Measurements from ENCODE around the gene CEP63.

Gene CEP63

DNA sequence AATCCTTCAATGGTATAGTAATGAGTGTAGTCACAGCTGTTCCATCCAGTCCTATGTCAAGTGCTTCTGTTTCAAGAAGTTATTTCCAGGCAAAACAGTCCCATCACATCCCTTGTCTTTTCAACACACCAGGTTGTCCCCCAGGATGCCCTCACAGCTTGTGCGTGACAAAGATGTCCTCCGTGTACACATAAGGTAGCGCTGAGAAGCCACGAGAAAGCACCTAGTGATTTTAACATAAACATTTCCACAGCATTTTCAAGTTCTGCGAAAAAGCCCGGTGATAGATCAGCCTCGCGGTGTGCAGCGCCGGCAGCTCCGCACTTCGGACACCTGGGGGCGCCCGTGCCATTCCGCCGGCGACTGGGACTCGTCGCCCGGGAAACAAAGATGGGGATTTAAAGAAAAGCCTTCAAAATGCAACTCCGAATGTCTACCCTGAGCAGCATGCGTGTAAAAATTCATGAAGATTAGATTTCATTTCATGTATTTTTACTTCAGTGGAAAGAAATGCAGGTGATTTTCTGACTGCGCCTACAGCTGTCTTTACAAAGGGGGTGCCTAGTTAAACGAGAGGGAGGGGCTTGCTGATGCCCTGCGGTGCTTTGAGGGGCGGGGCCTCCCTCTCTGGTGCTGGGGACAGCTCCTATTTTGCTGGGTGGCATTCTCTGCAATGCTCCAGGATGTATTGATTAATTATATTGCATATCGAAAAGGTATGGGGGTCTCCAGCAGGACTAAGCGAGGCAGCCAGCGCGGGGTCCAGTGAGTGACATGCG lies 115.0 kb downstream of the CEP63 start:
- ChIA-PET CTCF (interaction anchor here (0.5 to 1.9 kb wide), 30 partner anchors 10 to 1315 kb away, joined by 3 to 18 read pairs (median 4); partner anchors contain the start of gene EPHB1), POLR2A (ENCODE audit: low non-redundant PET) (no interaction called here)
- TF ChIP-seq CTCF (conservative IDR thresholded peaks at IDR 0.05; ENCODE audit: low read depth): peak; percentile 98
- H3K27ac ChIP-seq: no peak overlapping the region
- DNase-seq (ENCODE audit: low spot score): peak; percentile 78

DNA sequence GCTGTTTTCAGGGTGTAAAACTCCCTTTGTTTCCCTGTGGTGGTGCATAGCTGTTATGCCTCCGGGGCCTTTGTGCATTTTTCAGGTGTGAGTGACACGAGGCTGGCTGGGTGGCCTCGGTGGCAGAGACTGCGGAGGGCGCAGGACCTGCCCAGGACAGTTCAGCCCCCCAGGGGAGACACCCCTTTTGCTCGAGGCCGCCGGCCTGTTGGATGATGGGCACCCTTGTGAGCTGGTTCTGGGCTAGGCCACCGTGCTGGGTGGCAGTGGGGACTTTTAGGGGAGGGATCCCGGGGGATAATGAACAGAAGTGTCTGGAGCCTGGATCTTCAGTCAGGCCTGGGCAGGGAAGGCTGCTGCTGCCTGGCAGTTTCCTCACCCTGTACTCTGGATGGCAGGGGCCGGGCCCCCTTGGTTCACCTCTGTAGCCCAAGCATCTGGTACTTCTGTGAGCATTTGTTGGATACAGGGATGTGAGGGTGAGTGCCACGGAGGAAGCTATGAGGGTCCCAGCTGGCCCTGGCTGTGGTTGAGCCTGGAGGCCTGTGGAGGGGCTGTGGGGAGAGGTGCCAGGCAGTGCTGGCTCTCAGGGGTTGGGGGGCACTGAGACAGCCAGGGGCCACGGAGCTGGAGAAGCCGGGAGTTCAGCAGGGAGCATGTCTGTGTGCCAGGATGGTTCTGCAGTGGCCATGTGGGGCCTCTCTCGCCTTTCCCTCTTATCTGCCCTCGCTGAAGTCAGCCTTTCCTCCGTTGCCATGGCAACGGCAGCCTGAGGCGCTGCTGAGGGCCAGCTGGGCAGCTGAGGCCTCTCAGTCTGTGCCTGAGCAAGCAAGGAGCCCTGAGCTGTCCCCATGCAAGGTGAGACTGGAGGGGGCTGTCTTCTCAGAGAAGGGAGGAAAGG lies 115.9 kb downstream of the CEP63 start:
- TF ChIP-seq CTCF (conservative IDR thresholded peaks at IDR 0.05; ENCODE audit: low read depth): no peak
- POLR2A ChIA-PET (ENCODE audit: low non-redundant PET): no interaction called here
- no peak for DNase-seq (ENCODE audit: low spot score)
- no peak overlapping the region for H3K27ac ChIP-seq
- CTCF ChIA-PET: interaction anchor here (0.6 to 1.9 kb wide), 12 partner anchors 10 to 1313 kb away, joined by 3 to 18 read pairs (median 4); partner anchors contain the start of gene EPHB1

DNA sequence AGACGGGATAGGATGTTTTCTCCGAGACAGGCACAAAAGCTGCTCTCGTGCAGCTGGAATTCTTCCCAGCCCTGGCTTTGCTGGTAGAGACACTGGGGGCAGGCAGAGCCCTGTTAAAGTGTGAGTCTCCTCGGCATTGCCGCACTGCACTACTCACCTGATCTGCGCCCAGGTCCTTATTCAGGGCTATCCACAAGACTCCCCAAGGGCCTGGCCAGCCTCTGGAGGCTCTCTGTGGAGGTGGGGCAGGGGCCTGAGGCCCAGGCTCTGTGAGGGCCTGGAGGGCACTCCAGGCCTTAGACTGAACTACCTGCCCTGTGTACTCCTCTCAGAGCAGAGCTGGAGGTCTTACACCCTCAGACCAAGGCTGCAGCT lies 116.6 kb downstream of the CEP63 start:
- POLR2A ChIA-PET (ENCODE audit: low non-redundant PET): no interaction called here
- H3K27ac ChIP-seq: no peak overlapping the region
- CTCF ChIA-PET: interaction anchor here (0.6 to 1.0 kb wide), 4 partner anchors 11 to 192 kb away, joined by 3 to 5 read pairs (median 3); partner anchors contain the start of gene EPHB1
- no peak for TF ChIP-seq CTCF (conservative IDR thresholded peaks at IDR 0.05; ENCODE audit: low read depth)
- no peak for DNase-seq (ENCODE audit: low spot score)

GRCh38 chr3:134603480-134603879 lies 117.6 kb downstream of the CEP63 start:
- POLR2A ChIA-PET (ENCODE audit: low non-redundant PET): no interaction called here

DNA sequence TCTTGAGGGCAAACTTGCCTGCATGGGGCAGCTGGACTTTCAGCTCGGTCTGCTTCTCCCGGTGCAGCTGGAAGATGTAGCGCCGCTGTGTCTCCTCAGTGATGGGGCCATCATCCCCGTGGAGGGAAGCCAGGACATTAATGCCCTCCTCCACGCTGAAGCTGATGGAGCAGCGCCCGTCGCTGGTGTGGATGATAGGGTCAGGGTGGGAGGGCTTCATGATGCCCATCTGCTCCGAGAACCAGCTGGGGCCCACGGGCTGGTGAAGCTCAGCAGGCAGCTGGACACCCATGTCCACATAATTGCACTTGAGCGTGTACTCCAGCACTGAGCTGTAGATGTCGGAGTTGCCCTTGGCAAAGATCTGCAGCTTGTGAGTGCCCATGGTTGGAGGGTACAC lies 118.1 kb downstream of the CEP63 start:
- ChIA-PET POLR2A (ENCODE audit: low non-redundant PET) (no interaction called here), CTCF (no interaction called here)
- no peak for DNase-seq (ENCODE audit: low spot score)
- no peak for TF ChIP-seq CTCF (conservative IDR thresholded peaks at IDR 0.05; ENCODE audit: low read depth)
- H3K27ac ChIP-seq: no peak overlapping the region

More at GRCh38 chr3:134603480-134603879, 117.6 kb downstream of the CEP63 start:
- TF ChIP-seq CTCF (conservative IDR thresholded peaks at IDR 0.05; ENCODE audit: low read depth): no peak
- DNase-seq (ENCODE audit: low spot score): no peak
- H3K27ac ChIP-seq: no peak overlapping the region
- CTCF ChIA-PET: interaction anchor here (0.6 kb wide), 1 partner anchor 9 kb away, joined by 3 read pairs; no protein-coding TSS in a partner anchor

DNA sequence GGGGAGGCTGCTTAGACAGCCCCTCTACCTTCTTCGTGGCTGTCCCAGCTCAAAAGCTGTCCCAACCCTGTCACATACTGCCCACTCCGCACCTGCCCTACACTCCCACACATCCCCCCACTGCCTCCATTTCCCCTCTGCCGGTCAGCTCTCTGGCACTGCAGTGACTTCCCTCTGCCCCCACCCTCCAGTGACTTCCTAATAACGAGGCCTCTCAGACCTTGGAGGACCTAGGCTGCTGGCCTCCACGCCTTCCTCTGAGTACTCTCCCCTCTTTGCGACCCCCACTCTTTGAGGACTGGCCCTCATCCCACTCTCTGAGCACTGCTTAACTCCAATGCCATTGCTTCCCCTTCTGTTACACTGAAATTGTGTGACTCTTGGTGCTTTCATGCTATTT lies 119.7 kb downstream of the CEP63 start:
- no peak for TF ChIP-seq CTCF (conservative IDR thresholded peaks at IDR 0.05; ENCODE audit: low read depth)
- DNase-seq (ENCODE audit: low spot score): no peak
- CTCF ChIA-PET: no interaction called here

More for the DNA sequence above, 119.7 kb downstream of the CEP63 start:
- H3K27ac ChIP-seq: no peak overlapping the region
- POLR2A ChIA-PET (ENCODE audit: low non-redundant PET): no interaction called here
